ENCODE results near the gene ZNF649. TPM values are rescaled to one million over a fixed set of nuclear protein-coding genes. Genes with fewer than 3 reads are reported as not detected.

Gene ZNF649
- total and polyA plus RNA-seq, 5 experiments from 2014 or later: 5.1 to 40.5 (median 7.0) TPM

- peaks cover 58 to 90% (median 72%) of the 10 kb centered on the region in 3 donors for H3K36me3 Mint-ChIP-seq
- no peak overlapping the region for H3K4me3 Mint-ChIP-seq
- ATAC-seq: no peak
- POLR2A ChIA-PET: interaction anchor here (0.7 kb wide), 1 partner anchor 9 kb away, joined by 3 read pairs; no protein-coding TSS in a partner anchor
- H3K9me3 Mint-ChIP-seq: peaks cover 0 to 99% (median 50%) of the 10 kb centered on the region in 9 donors
- peaks cover 0 to 3% (median 2%) of the 10 kb centered on the region in 4 donors for H3K4me1 Mint-ChIP-seq
- H3K27me3 Mint-ChIP-seq: no peaks in the 10 kb centered on the region
- H3K27ac Mint-ChIP-seq: no peak overlapping the region
- DNase-seq: no peak
Observed at GRCh38 chr19:51884713-51885112, 20.1 kb downstream of the ZNF649 start.

- Mint-ChIP-seq H3K4me1 (peaks cover 0 to 3% (median 1%) of the 10 kb centered on the region in 4 donors), H3K36me3 (peaks cover 65 to 92% (median 67%) of the 10 kb centered on the region in 3 donors), H3K27ac (no peak overlapping the region), H3K9me3 (peaks cover 8 to 99% (median 55%) of the 10 kb centered on the region in 9 donors), H3K4me3 (no peak overlapping the region), H3K27me3 (no peaks in the 10 kb centered on the region)
- POLR2A ChIA-PET: no interaction called here
- no peak for ATAC-seq
- no peak for DNase-seq
Observed at GRCh38 chr19:51882518-51882917, 22.3 kb downstream of the ZNF649 start.

GRCh38 chr19:51873097-51873496 lies 31.7 kb downstream of the ZNF649 start:
- Mint-ChIP-seq H3K4me1 (peaks cover 0 to 2% (median 0%) of the 10 kb centered on the region in 4 donors), H3K4me3 (no peak overlapping the region), H3K27ac (no peak overlapping the region), H3K9me3 (peaks cover 39 to 100% (median 80%) of the 10 kb centered on the region in 9 donors), H3K27me3 (no peaks in the 10 kb centered on the region), H3K36me3 (peaks cover 64 to 98% (median 93%) of the 10 kb centered on the region in 3 donors)
- no peak for DNase-seq
- no peak for ATAC-seq
- POLR2A ChIA-PET: interaction anchor here (1.0 kb wide), 1 partner anchor 26 kb away, joined by 3 read pairs; no protein-coding TSS in a partner anchor

- Mint-ChIP-seq H3K36me3 (peaks cover 6 to 85% (median 53%) of the 10 kb centered on the region in 3 donors), H3K9me3 (peaks cover 20 to 99% (median 53%) of the 10 kb centered on the region in 9 donors), H3K27me3 (no peaks in the 10 kb centered on the region), H3K4me1 (no peaks in the 10 kb centered on the region), H3K4me3 (no peak overlapping the region), H3K27ac (no peak overlapping the region)
- POLR2A ChIA-PET: no interaction called here
- DNase-seq (no peak), ATAC-seq (no peak)
Observed at GRCh38 chr19:51861870-51862622, 42.8 kb downstream of the ZNF649 start.

Other genes starting within 250 kb of the ZNF649 start
- gene SPACA6, start 211.7 kb downstream of the ZNF649 start, total RNA-seq: 10 to 100 TPM; 11.9 to 12.3 TPM
- gene SPACA6, start 211.7 kb downstream of the ZNF649 start, polyA plus RNA-seq: 1 to 10 TPM; 2.0 to 4.0 (median 3.5) TPM
- not detected for gene HAS1, start 181.0 kb downstream of the ZNF649 start, total RNA-seq
- gene HAS1, start 181.0 kb downstream of the ZNF649 start, polyA plus RNA-seq: under 1 TPM in 1 of 3 donors, not detected in 2; 0.09 TPM
- not detected for gene FPR1, start 153.1 kb downstream of the ZNF649 start, total RNA-seq
- gene FPR1, start 153.1 kb downstream of the ZNF649 start, polyA plus RNA-seq: under 1 TPM in 2 of 3 donors, not detected in 1; 0.11 to 0.49 TPM
- gene FPR2, start 143.8 kb downstream of the ZNF649 start, total RNA-seq: not detected
- gene FPR2, start 143.8 kb downstream of the ZNF649 start, polyA plus RNA-seq: not detected
- gene FPR3, start 109.9 kb downstream of the ZNF649 start, total RNA-seq: 1 to 10 TPM; 1.3 to 1.4 TPM
- gene FPR3, start 109.9 kb downstream of the ZNF649 start, polyA plus RNA-seq: not detected
- gene ZNF577, start 17.1 kb downstream of the ZNF649 start, total RNA-seq: 10 to 100 TPM; 31.7 to 34.0 TPM
- 1 to 10 TPM in 2 of 3 donors, under 1 TPM in 1; 0.83 to 3.6 (median 2.7) TPM for gene ZNF577, start 17.1 kb downstream of the ZNF649 start, polyA plus RNA-seq
- gene ZNF613, start 22.5 kb upstream of the ZNF649 start, total RNA-seq: 1 to 10 TPM; 6.2 to 8.0 TPM
- gene ZNF613, start 22.5 kb upstream of the ZNF649 start, polyA plus RNA-seq: 1 to 10 TPM; 2.3 to 4.5 (median 2.7) TPM
- 10 to 100 TPM; 39.4 to 45.4 TPM for gene ZNF350, start 81.8 kb upstream of the ZNF649 start, total RNA-seq
- gene ZNF350, start 81.8 kb upstream of the ZNF649 start, polyA plus RNA-seq: 10 to 100 TPM; 13.2 to 17.0 (median 14.3) TPM
- 10 to 100 TPM; 19.9 to 20.6 TPM for gene ZNF615, start 103.2 kb upstream of the ZNF649 start, total RNA-seq
- gene ZNF615, start 103.2 kb upstream of the ZNF649 start, polyA plus RNA-seq: 1 to 10 TPM; 4.9 to 9.2 (median 5.9) TPM
- 10 to 100 TPM; 13.4 to 13.8 TPM for gene ZNF614, start 123.4 kb upstream of the ZNF649 start, total RNA-seq
- 1 to 10 TPM; 1.8 to 8.5 (median 3.1) TPM for gene ZNF614, start 123.4 kb upstream of the ZNF649 start, polyA plus RNA-seq
- gene ZNF432, start 143.8 kb upstream of the ZNF649 start, total RNA-seq: 10 to 100 TPM; 25.3 to 25.7 TPM
- 1 to 10 TPM; 2.7 to 4.2 (median 3.2) TPM for gene ZNF432, start 143.8 kb upstream of the ZNF649 start, polyA plus RNA-seq
- gene ZNF841, start 190.7 kb upstream of the ZNF649 start, total RNA-seq: 10 to 100 TPM; 39.4 to 46.1 TPM
- gene ZNF841, start 190.7 kb upstream of the ZNF649 start, polyA plus RNA-seq: 1 to 10 TPM; 1.2 to 5.0 (median 1.5) TPM
- gene ZNF616, start 234.9 kb upstream of the ZNF649 start, total RNA-seq: 10 to 100 TPM; 15.5 to 16.7 TPM
- 1 to 10 TPM; 2.3 to 6.7 (median 4.9) TPM for gene ZNF616, start 234.9 kb upstream of the ZNF649 start, polyA plus RNA-seq